Measurements from ENCODE around the gene UBFD1.
"Not testable (repeated sequence)": the region's sequence is repeated elsewhere in the genome, so short reads cannot be mapped to it uniquely, and the experiment has no call there.

Gene UBFD1

DNA sequence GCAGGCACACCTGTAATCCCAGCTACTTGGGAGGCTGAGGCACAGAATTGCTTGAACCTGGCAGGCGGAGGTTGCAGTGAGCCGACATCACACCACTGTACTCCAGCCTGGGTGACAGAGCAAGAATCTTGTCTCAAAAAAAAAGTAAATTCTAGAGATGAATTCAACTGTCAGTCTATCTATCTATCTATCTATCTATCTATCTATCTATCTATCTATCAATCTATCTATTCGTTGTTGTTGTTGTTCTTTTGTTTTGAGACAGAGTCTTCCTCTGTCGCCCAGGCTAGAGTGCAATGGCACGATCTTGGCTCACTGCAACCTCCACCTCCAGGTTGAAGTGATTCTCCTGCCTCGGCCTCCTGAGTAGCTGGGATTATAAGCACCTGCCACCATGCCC lies 53.4 kb downstream of the UBFD1 start:
- not testable (repeated sequence) for DNase-seq

- no peak for DNase-seq
Observed at GRCh38 chr16:23611936-23612335, 54.4 kb downstream of the UBFD1 start.

GRCh38 chr16:23615805-23616204 lies 58.3 kb downstream of the UBFD1 start:
- no peak for DNase-seq
